Pericardium fibroblast (primary cell): ENCODE results near the gene GAL3ST1. TPM values are rescaled to one million over a fixed set of nuclear protein-coding genes. Genes with fewer than 3 reads are reported as not detected.

Source experiments
- total RNA-seq: library from RNA; depleted of rRNA; stranded (reverse); fragments of >200 nt; gene quantifications from 2 replicates; pipeline ENCODE4 v1.2.3, GENCODE V29; 2015

The GAL3ST1 gene
- total RNA-seq: 0.12 TPM in 1 of 2 replicates, not detected in the other

GRCh38 chr22:30574095-30574981 lies at the start of gene GAL3ST1:
Gene GAL3ST1, minus strand, starts transcription at chr22:30574665. Its CDS starts 17,273 bp downstream, at chr22:30557392.

GRCh38 chr22:30606455-30607299 lies 32.2 kb upstream of the GAL3ST1 start, which contains the start of gene TCN2:
Gene TCN2, plus strand, starts transcription at chr22:30607174. Its CDS starts 158 bp downstream, at chr22:30607332.

GRCh38 chr22:30591588-30592359 lies 17.3 kb upstream of the GAL3ST1 start, which contains the start of gene PES1:
Gene PES1, minus strand, starts transcription at chr22:30591910. Its CDS starts 77 bp downstream, at chr22:30591833.

GRCh38 chr22:30546616-30547015 lies 27.8 kb downstream of the GAL3ST1 start, which contains the start of gene SEC14L6:
Gene SEC14L6, minus strand, starts transcription at chr22:30546741. Its CDS starts 59 bp downstream, at chr22:30546682.

Other genes with a start within 250 kb of the GAL3ST1 start
- gene TBC1D10A, start 247.7 kb downstream of the GAL3ST1 start, total RNA-seq: 10.9 and 27.8 TPM in 2 replicates
- gene SF3A1, start 217.8 kb downstream of the GAL3ST1 start, total RNA-seq: 25.2 and 32.3 TPM in 2 replicates
- gene CCDC157, start 217.7 kb downstream of the GAL3ST1 start, total RNA-seq: 0.17 and 3.2 TPM in 2 replicates
- gene RNF215, start 187.3 kb downstream of the GAL3ST1 start, total RNA-seq: 17.5 and 25.2 TPM in 2 replicates
- gene SEC14L2, start 177.6 kb downstream of the GAL3ST1 start, total RNA-seq: 4.0 and 5.0 TPM in 2 replicates
- 3.3 and 14.2 TPM in 2 replicates for gene MTFP1, start 148.9 kb downstream of the GAL3ST1 start, total RNA-seq
- not detected in 2 replicates for gene SEC14L3, start 102.6 kb downstream of the GAL3ST1 start, total RNA-seq
- gene SEC14L4, start 69.0 kb downstream of the GAL3ST1 start, total RNA-seq: not detected in 2 replicates
- gene SEC14L6, start 27.9 kb downstream of the GAL3ST1 start, total RNA-seq: under 0.01 TPM in 1 of 2 replicates, not detected in the other
- 54.1 and 63.2 TPM in 2 replicates for gene PES1, start 17.2 kb upstream of the GAL3ST1 start, total RNA-seq
- gene TCN2, start 32.5 kb upstream of the GAL3ST1 start, total RNA-seq: 32.9 and 43.2 TPM in 2 replicates
- 8.4 and 9.5 TPM in 2 replicates for gene SLC35E4, start 61.1 kb upstream of the GAL3ST1 start, total RNA-seq
- gene DUSP18, start 93.2 kb upstream of the GAL3ST1 start, total RNA-seq: 4.7 and 7.4 TPM in 2 replicates
- gene OSBP2, start 120.2 kb upstream of the GAL3ST1 start, total RNA-seq: 1.5 and 2.0 TPM in 2 replicates